C4-2B (cell line): Measurements from ENCODE around the gene NCKAP5.
A peak's percentile ranks its signal among the peaks of the same experiment; 100 is the strongest.

ENCODE experiments used
- H3K27ac ChIP-seq: fragments of 450-650 bp; 2 replicates; pipeline ENCODE4 v1.5.1; 2017
- CTCF ChIP-seq: fragments of 450-650 bp; conservative IDR thresholded peaks from 2 replicates; pipeline ENCODE4 v1.5.1; 2017; ENCODE audit warnings: mild to moderate bottlenecking
- ZFX ChIP-seq: fragments of 450-650 bp; IDR thresholded peaks from 2 replicates; pipeline ENCODE4 v1.6.1; 2017

The NCKAP5 gene

DNA sequence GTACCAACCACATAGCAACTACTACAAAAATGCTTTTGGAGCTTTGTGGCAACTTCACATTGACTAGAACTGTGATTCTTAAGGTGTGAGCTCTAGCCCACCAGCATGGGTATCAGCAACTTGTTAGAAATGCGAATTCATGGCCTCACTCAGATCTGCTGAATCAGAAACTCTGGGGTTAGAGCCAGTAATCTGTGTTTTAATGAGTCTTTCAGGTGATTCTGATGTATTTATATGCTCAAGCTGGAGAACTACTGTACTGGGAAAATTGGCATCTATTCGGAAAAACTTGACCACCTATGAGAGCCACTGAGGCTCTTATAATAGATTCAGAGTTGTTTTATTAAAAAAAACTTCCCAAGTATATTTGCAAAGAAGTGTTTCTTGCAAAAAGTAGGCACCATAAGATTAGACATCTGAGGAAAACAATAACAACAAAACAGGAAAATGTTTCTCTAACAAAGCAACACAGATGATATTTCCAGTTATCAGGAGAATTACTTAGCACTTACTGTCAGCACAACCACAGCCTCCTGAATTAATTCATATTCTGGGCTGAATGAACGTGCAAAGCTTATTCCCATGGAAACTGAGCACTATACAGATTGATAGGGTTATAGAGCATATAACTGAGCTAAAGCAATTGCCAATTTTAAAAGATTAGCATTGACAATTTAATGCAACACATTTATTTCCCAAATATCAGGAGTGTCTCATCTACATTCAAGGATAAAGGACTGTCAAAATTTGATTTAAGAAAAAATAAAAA is 71.6 kb downstream of the NCKAP5 start:
- TF ChIP-seq ZFX (no peak), CTCF (no peak)
- no peak overlapping the region for H3K27ac ChIP-seq

DNA sequence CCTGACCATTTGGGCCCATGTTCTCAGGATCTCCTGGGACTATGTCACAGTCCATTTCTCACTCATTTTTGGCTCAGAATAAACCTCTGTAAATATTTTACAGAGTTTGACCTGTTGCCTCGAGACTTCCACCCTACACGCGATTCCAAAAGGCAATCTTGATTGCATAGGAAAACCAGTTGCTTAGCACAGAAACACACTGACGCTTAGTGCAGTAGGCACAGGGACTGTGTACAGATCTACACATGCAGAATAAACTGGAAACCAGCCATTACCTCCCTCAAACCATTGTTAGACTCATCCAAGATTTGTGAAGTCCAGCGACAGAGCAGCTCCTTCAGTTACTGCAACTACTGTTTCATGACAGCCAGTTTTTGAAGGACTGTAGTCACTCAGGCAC is 73.0 kb downstream of the NCKAP5 start:
- no peak for TF ChIP-seq CTCF
- no peak for TF ChIP-seq ZFX
- no peak overlapping the region for H3K27ac ChIP-seq

DNA sequence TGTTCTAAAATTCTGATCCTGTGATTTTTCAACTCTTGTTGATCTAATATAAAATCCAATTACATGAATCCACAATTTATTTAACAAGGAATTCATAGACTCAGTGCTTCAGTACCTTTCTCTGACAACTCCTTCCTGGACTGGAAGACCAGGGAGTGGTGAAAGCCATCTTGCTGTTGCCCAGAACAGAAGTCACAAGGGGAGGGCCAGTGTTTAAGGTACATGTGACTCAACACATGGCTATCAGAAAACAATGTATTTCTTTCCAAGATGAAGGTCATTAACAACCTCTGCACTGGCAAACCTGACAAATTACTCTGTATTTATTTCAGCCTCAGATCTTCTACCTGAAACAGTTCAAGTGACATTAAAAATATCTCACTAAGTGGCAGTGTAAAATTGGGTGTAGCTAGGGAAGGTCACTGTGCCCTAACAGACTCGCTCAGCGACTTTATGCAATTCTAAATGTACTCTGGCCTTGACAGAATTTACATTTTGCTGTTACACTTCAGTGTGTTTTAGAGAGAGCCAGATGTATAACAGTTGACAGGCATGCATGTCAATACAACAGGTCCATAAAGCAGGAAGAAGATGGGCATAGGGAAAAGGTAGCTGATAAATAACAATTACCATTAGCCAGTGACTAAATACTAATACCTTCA is 75.4 kb downstream of the NCKAP5 start:
- no peak overlapping the region for H3K27ac ChIP-seq
- TF ChIP-seq ZFX (no peak), CTCF (no peak)

- TF ChIP-seq ZFX = no peak
- no peak for TF ChIP-seq CTCF
- H3K27ac ChIP-seq = peak overlapping the region; percentile 55
Observed at GRCh38 chr2:133490411-133490980, 77.8 kb downstream of the NCKAP5 start.

DNA sequence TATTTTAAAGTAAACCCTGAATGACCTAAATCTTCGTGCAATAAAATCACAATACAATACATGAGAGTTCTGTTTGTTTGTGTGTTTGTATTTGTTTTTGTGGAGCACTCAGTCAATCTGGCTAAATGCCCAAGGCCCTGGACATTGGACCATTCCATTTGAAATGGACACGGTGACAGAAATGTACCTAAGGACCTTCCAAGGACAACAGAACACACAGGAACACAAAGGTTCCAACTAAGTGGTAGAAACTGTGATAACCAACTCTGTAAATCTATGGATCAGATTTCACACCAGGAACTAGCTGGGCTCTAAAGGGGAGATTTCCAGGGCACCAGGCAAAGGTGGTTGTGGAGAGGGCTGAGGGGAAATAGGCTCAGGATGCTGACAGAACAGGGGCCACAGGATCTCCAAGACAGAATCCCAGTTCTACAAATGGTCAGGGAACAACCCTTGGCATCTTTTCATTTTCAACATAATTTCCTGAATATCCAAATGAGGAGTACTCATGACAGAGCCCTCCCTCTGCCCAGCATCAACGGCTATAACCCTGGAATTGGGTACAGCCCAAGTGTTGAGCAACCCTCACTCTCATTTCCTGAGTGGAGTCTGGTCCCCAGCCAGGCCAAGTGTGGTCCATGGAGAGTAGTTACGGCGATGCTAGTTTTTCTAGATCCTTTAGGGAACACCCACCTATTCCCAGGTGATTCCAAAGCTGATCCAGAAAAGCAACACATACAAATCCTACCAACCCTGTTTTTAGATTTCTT is 78.4 kb downstream of the NCKAP5 start:
- TF ChIP-seq CTCF = no peak
- no peak for TF ChIP-seq ZFX
- H3K27ac ChIP-seq = peak overlapping the region; percentile 55

GRCh38 chr2:133489146-133489545 is 79.1 kb downstream of the NCKAP5 start:
- peak overlapping the region; percentile 11; the same call in 1 of the 2 replicates for H3K27ac ChIP-seq
- no peak for TF ChIP-seq CTCF
- TF ChIP-seq ZFX = no peak
